Erythroblast (primary cell): ENCODE measurements around the gene IQCM.

Experiments used
- GATA1 ChIP-seq: IDR thresholded peaks from 2 replicates; pipeline ENCODE4 v1.6.1; 2011; ENCODE audit warnings: low read depth, mild to moderate bottlenecking, control low read depth, low read length, moderate library complexity
- POLR2A ChIP-seq: IDR thresholded peaks from 2 replicates; pipeline ENCODE4 v1.6.1; 2011; ENCODE audit warnings: mild to moderate bottlenecking, low read length

- TF ChIP-seq POLR2A = no peak
- TF ChIP-seq GATA1 = no peak
These were observed 349.2 kb downstream of the IQCM start for GRCh38 chr4:149466446-149466845.
